H1 (cell line): ENCODE measurements around the gene INCENP. TPM values are rescaled to one million over a fixed set of nuclear protein-coding genes. Genes with fewer than 3 reads are reported as not detected.

ENCODE experiments used
- CTCF ChIA-PET: fragments of 300-600 bp; sonication (Branson Sonifier 250); formaldehyde crosslinking; loops from one replicate; lab custom pipeline; 2021; ENCODE audit not compliant: partially characterized antibody; lab: Charles Lee
- POLR2A ChIA-PET: fragments of 300-600 bp; sonication (Branson Sonifier 250); formaldehyde crosslinking; loops from one replicate; lab custom pipeline; 2021; ENCODE audit warnings: inconsistent platforms; ENCODE audit not compliant: partially characterized antibody; lab: Charles Lee
- DNase-seq, 2 experiments: peaks; one replicate each; pipeline versions ENCODE4 v3.0.0 to v3.0.0-alpha.2; 2010 to 2022; ENCODE audit warnings: low spot score in 2 of 2, low read depth in 1 of 2, mixed read lengths in 1 of 2
- FAIRE-seq: peaks from 2 replicates; lab custom pipeline; 2011; peaks lifted over from hg19 to GRCh38; lab: Jason Lieb, UNC
- H2AFZ ChIP-seq: 2 replicates; pipeline ENCODE4 v1.8.1; 2012; ENCODE audit warnings: low read length, inconsistent platforms
- H2AK5ac ChIP-seq: 2 replicates; pipeline ENCODE4 v1.6.1; 2013; ENCODE audit warnings: low read depth, low read length
- H2BK120ac ChIP-seq: replicated peaks from 2 replicates; pipeline ENCODE3; 2013; ENCODE audit warnings: low read depth, low read length, inconsistent platforms
- H2BK12ac ChIP-seq: 2 replicates; pipeline ENCODE4 v1.6.1; 2013; ENCODE audit warnings: low read depth, low read length
- H2BK15ac ChIP-seq: 2 replicates; pipeline ENCODE4 v1.6.1; 2013; ENCODE audit warnings: low read length
- H2BK20ac ChIP-seq: 2 replicates; pipeline ENCODE4 v1.6.1; 2013; ENCODE audit warnings: low read length
- H2BK5ac ChIP-seq: 2 replicates; pipeline ENCODE4 v1.6.1; 2013; ENCODE audit warnings: low read depth, low read length
- H3K14ac ChIP-seq: 2 replicates; pipeline ENCODE4 v1.6.1; 2013; ENCODE audit warnings: inconsistent platforms; ENCODE audit not compliant: insufficient read length
- H3K18ac ChIP-seq: 2 replicates; pipeline ENCODE4 v1.6.1; 2013; ENCODE audit warnings: low read length; ENCODE audit errors: extremely low read depth
- H3K23ac ChIP-seq: 2 replicates; pipeline ENCODE4 v1.6.1; 2013; ENCODE audit warnings: inconsistent platforms; ENCODE audit not compliant: insufficient read length
- H3K23me2 ChIP-seq: 2 replicates; pipeline ENCODE4 v1.6.1; 2013; ENCODE audit warnings: low read depth, low read length
- H3K27ac ChIP-seq: 2 replicates; pipeline ENCODE4 v1.6.1; 2011; ENCODE audit warnings: low read depth, low read length, inconsistent platforms
- H3K27me3 ChIP-seq, 4 experiments: replicated peaks in 1 of 4; 1 replicate in 1 of 4; 2 replicates in 3 of 4; pipeline versions ENCODE4 v1.6.1 to v1.8.1; 2011 to 2013; ENCODE audit warnings: low read length in 3 of 4, mild to moderate bottlenecking in 3 of 4, inconsistent platforms in 2 of 4, mixed read lengths in 2 of 4, moderate library complexity in 1 of 4; ENCODE audit not compliant: control insufficient read depth in 3 of 4, insufficient read depth in 3 of 4; ENCODE audit errors: extremely low read depth in 1 of 4
- H3K36me3 ChIP-seq, 4 experiments: 2 replicates each; pipeline versions ENCODE4 v1.6.1 to v1.8.1; 2011 to 2013; ENCODE audit warnings: mild to moderate bottlenecking in 4 of 4, low read length in 3 of 4, moderate library complexity in 2 of 4, control low read depth in 1 of 4, inconsistent platforms in 1 of 4; ENCODE audit not compliant: insufficient read depth in 4 of 4, control insufficient read depth in 2 of 4
- H3K4ac ChIP-seq: replicated peaks from 2 replicates; pipeline ENCODE3; 2013; ENCODE audit warnings: low read length, low read depth, mixed read lengths, inconsistent platforms; ENCODE audit not compliant: insufficient read length
- H3K4me1 ChIP-seq, 4 experiments: replicated peaks in 1 of 4; 1 replicate in 1 of 4; 2 replicates in 3 of 4; pipeline versions ENCODE4 v1.6.1 to v1.8.1; 2011 to 2013; ENCODE audit warnings: low read length in 3 of 4, inconsistent platforms in 2 of 4, mixed read lengths in 1 of 4; ENCODE audit not compliant: insufficient read depth in 4 of 4, control insufficient read depth in 3 of 4
- H3K4me2 ChIP-seq, 2 experiments: 2 replicates each; pipeline versions ENCODE4 v1.6.1 to v1.8.1; 2011 to 2013; ENCODE audit warnings: low read depth in 2 of 2, low read length in 2 of 2, control low read depth in 1 of 2, inconsistent platforms in 1 of 2, mild to moderate bottlenecking in 1 of 2; ENCODE audit not compliant: insufficient read depth in 1 of 2
- H3K4me3 ChIP-seq, 4 experiments: fragments of 200-600, 300-600 bp in 1 of 4; sonication (generic), shearing (Covaris generic), sonication (Bioruptor Twin) in 1 of 4; 2 replicates each; pipeline versions ENCODE4 v1.5.1 to v1.8.1; 2011 to 2016; ENCODE audit warnings: low read length in 4 of 4, low read depth in 3 of 4, control low read depth in 2 of 4, inconsistent platforms in 2 of 4, mild to moderate bottlenecking in 2 of 4, mixed read lengths in 1 of 4, moderate library complexity in 1 of 4; ENCODE audit not compliant: insufficient read depth in 2 of 4; ENCODE audit errors: extremely low read depth in 1 of 4
- H3K56ac ChIP-seq: replicated peaks from 2 replicates; pipeline ENCODE3; 2013; ENCODE audit warnings: low read depth, mild to moderate bottlenecking, mixed read lengths, low read length, inconsistent platforms; ENCODE audit not compliant: insufficient read length
- H3K79me1 ChIP-seq: 2 replicates; pipeline ENCODE4 v1.6.1; 2013; ENCODE audit warnings: low read depth, low read length, control low read depth
- H3K79me2 ChIP-seq, 2 experiments: 2 replicates each; pipeline versions ENCODE4 v1.6.1 to v1.8.1; 2012 to 2013; ENCODE audit warnings: low read length in 2 of 2, mild to moderate bottlenecking in 2 of 2, inconsistent platforms in 1 of 2; ENCODE audit not compliant: insufficient read depth in 2 of 2, control insufficient read depth in 1 of 2
- H3K9ac ChIP-seq, 4 experiments: replicated peaks in 1 of 4; 1 replicate in 1 of 4; 2 replicates in 3 of 4; pipeline versions ENCODE4 v1.6.1 to v1.8.1; 2011 to 2013; ENCODE audit warnings: low read depth in 3 of 4, low read length in 3 of 4, control low read depth in 2 of 4, mild to moderate bottlenecking in 2 of 4, moderate library complexity in 2 of 4, inconsistent platforms in 1 of 4; ENCODE audit errors: extremely low read depth in 1 of 4
- H3K9me3 ChIP-seq, 2 experiments: 2 replicates each; pipeline versions ENCODE4 v1.6.1 to v1.8.1; 2012 to 2013; ENCODE audit warnings: mild to moderate bottlenecking in 2 of 2, moderate library complexity in 2 of 2, control low read depth in 1 of 2, inconsistent platforms in 1 of 2, low read depth in 1 of 2, low read length in 1 of 2, mixed read lengths in 1 of 2; ENCODE audit not compliant: insufficient read depth in 2 of 2
- H4K20me1 ChIP-seq, 2 experiments: replicated peaks in 1 of 2; 2 replicates each; pipeline versions ENCODE3 to v1.8.1; 2011 to 2013; ENCODE audit warnings: inconsistent platforms in 2 of 2, low read length in 2 of 2, mild to moderate bottlenecking in 1 of 2; ENCODE audit not compliant: insufficient read depth in 2 of 2, control insufficient read depth in 1 of 2
- H4K5ac ChIP-seq: 2 replicates; pipeline ENCODE4 v1.6.1; 2013; ENCODE audit warnings: low read length, low read depth, mixed read lengths, inconsistent platforms; ENCODE audit not compliant: insufficient read length
- H4K8ac ChIP-seq: 2 replicates; pipeline ENCODE4 v1.8.0; 2013; ENCODE audit warnings: mild to moderate bottlenecking, moderate library complexity, low read length, inconsistent platforms; ENCODE audit not compliant: insufficient read depth; ENCODE audit errors: extremely low read depth
- H4K91ac ChIP-seq: replicated peaks from 2 replicates; pipeline ENCODE3; 2013; ENCODE audit warnings: low read length, mixed read lengths, inconsistent platforms; ENCODE audit not compliant: insufficient read length
- GTF2F1 ChIP-seq: IDR thresholded peaks from 2 replicates; pipeline ENCODE4 v1.6.1; 2012; ENCODE audit warnings: low read depth, low read length, improper control_type of control experiment, borderline replicate concordance
- POU5F1 ChIP-seq: IDR thresholded peaks from 2 replicates; pipeline ENCODE4 v1.6.1; 2011; ENCODE audit warnings: low read depth, mild to moderate bottlenecking, low read length, moderate library complexity
- WGBS, 2 experiments: shearing (Covaris generic) in 1 of 2; methylation state at CpG; one replicate each; pipeline versions ENCODE4 v1.1.6 to v1.1.7; 2013 to 2015; ENCODE audit warnings: low lambda C conversion rate in 2 of 2, mixed read lengths in 2 of 2, inconsistent platforms in 1 of 2, low coverage in 1 of 2, missing lambda C conversion rate in 1 of 2; ENCODE audit not compliant: insufficient replicate concordance in 2 of 2, insufficient coverage in 1 of 2, insufficient read length in 1 of 2; ENCODE audit errors: extremely low coverage in 1 of 2, missing lambda C conversion rate in 1 of 2; 5-methylcytosine and 5-hydroxymethylcytosine counted together
- polyA plus RNA-seq, 7 experiments: library from polyadenylated mRNA; depleted of rRNA in 3 of 7; stranded (reverse) in 5 of 7; unstranded in 2 of 7; fragments of >200 nt in 5 of 7; fragments of 200-250 nt in 2 of 7; gene quantifications; 1 replicate in 5 of 7; 2 replicates in 1 of 7; 4 replicates in 1 of 7; pipeline versions ENCODE4 v1.2.1 to v1.2.3, GENCODE V29; 2011 to 2013; ENCODE audit warnings: missing spikeins in 2 of 7, mixed read lengths in 2 of 7
- total RNA-seq: library from RNA; stranded (reverse); fragmentation: NEBNext Ultra II Directional; extraction: Animal tissue kit (Norgen Biotek cat#: 25700); gene quantifications from 2 replicates; pipeline ENCODE4 v1.2.1, GENCODE V29; 2021

Gene INCENP
- total and polyA plus RNA-seq, 2 of the 8 experiments (the other 6 are each of a cell fraction or from before 2014, with no cell fraction given), result 25.4 to 132 TPM

- Histone ChIP-seq H3K79me1 (peaks cover 29% of the 10 kb centered on the region), H2BK12ac (no peak overlapping the region)
- TF ChIP-seq POU5F1, result no peak
- no peak for TF ChIP-seq GTF2F1
- TF ChIP-seq, all 59 proteins: peak for 0
- CTCF ChIA-PET, result interaction anchor here (0.6 to 1.8 kb wide), 10 partner anchors 8 to 329 kb away, joined by 3 to 6 read pairs (median 4); no protein-coding TSS in a partner anchor
- WGBS, 2 experiments, result 96% methylated on average over 6 of the region's 6 CpGs; no CpG with 5 or more reads in 1 of the 2 experiments
- Histone ChIP-seq H4K5ac (no peak overlapping the region), H3K27ac (no peak overlapping the region), H2AK5ac (no peak overlapping the region), H3K23me2 (no peaks in the 10 kb centered on the region), H4K91ac (no peak overlapping the region), H3K36me3 (peaks cover 20 to 33% (median 31%) of the 10 kb centered on the region in 4 experiments), H3K79me2 (peaks cover 26 to 93% of the 10 kb centered on the region in 2 experiments), H2AFZ (no peak overlapping the region), H4K8ac (no peak overlapping the region; the same call in 1 of the 2 replicates), H3K4me1 (no peaks in the 10 kb centered on the region), H3K4ac (no peak overlapping the region), H3K23ac (no peak overlapping the region), H3K4me2 (no peak overlapping the region), H3K56ac (no peak overlapping the region), H2BK120ac (no peak overlapping the region), H4K20me1 (peaks cover 27 to 34% of the 10 kb centered on the region in 2 experiments), H3K9ac (no peak overlapping the region), H3K14ac (no peak overlapping the region), H3K4me3 (no peak overlapping the region), H2BK20ac (no peak overlapping the region), H2BK5ac (no peak overlapping the region), H2BK15ac (no peak overlapping the region), H3K27me3 (no peaks in the 10 kb centered on the region), H3K9me3 (no peaks in the 10 kb centered on the region), H3K18ac (no peak overlapping the region)
- FAIRE-seq (no peak), DNase-seq (no peak)
- POLR2A ChIA-PET, result no interaction called here
Measured at GRCh38 chr11:62131170-62131464, 7.3 kb downstream of the INCENP start.
